IMR-90 (cell line): ENCODE results near the gene MAGI1.

Experiments
- BHLHE40 ChIP-seq: fragments of 150-350 bp; IDR thresholded peaks from 2 replicates; pipeline ENCODE4 v1.6.1; 2016; ENCODE audit warnings: mild to moderate bottlenecking, low read depth, low read length
- FOS ChIP-seq: fragments of 150-350 bp; IDR thresholded peaks from 2 replicates; pipeline ENCODE4 v1.6.1; 2016; ENCODE audit warnings: low read depth, low read length
- MAFK ChIP-seq: IDR thresholded peaks from 2 replicates; pipeline ENCODE4 v1.6.1; 2012; ENCODE audit warnings: low read depth, low read length, improper control_type of control experiment
- MXI1 ChIP-seq: IDR thresholded peaks from 2 replicates; pipeline ENCODE4 v1.6.1; 2012; ENCODE audit warnings: low read depth, mild to moderate bottlenecking, low read length, moderate library complexity, borderline replicate concordance
- NFE2L2 ChIP-seq: fragments of 150-350 bp; IDR thresholded peaks from 2 replicates; pipeline ENCODE4 v1.6.1; 2016; ENCODE audit warnings: low read depth, mild to moderate bottlenecking, low read length
- POLR2A ChIP-seq: IDR thresholded peaks from 2 replicates; pipeline ENCODE4 v1.6.1; 2012; ENCODE audit warnings: mild to moderate bottlenecking, low read depth, low read length
- RAD21 ChIP-seq: IDR thresholded peaks from 2 replicates; pipeline ENCODE4 v1.6.1; 2012; ENCODE audit warnings: low read length, improper control_type of control experiment
- RCOR1 ChIP-seq: IDR thresholded peaks from 2 replicates; pipeline ENCODE4 v1.6.1; 2012; ENCODE audit warnings: mild to moderate bottlenecking, low read length, improper control_type of control experiment; ENCODE audit not compliant: insufficient replicate concordance
- RFX5 ChIP-seq: IDR thresholded peaks from 2 replicates; pipeline ENCODE4 v1.8.0; 2012; ENCODE audit warnings: low read depth, mild to moderate bottlenecking, low read length, moderate library complexity
- SMC3 ChIP-seq: fragments of 150-350 bp; IDR thresholded peaks from 2 replicates; pipeline ENCODE4 v1.6.1; 2016; ENCODE audit warnings: low read depth, mild to moderate bottlenecking, antibody characterized with exemption, low read length, moderate library complexity
- TF ChIP-seq, protein P1 (sequence below): conservative IDR thresholded peaks from 2 replicates; pipeline ENCODE4 v1.5.1; 2012; ENCODE audit warnings: mild to moderate bottlenecking, low read depth, low read length, improper control_type of control experiment
- TF ChIP-seq, protein P2 (sequence below): fragments of 150-350 bp; IDR thresholded peaks from 2 replicates; pipeline ENCODE4 v1.6.1; 2017; ENCODE audit warnings: mild to moderate bottlenecking, antibody characterized with exemption, low read length, low read depth

DNA sequence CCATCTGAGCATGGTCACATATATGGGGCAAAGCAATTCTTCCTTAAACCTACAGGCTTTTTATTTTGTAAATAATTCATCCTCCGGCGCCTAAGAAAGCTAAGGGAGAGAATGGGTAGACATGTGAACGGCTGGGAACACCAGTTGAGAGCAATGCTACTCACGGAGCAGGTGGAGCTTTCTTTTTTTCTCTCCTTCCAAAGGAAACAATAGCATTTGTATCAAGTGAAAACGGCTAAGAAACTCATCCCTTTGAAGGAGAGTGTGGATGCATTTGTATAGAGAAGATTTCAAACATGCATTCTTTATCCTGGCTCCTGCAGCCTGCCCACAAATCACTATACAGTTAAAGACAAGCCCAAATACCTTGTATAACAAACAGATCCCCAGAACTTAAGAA, 637.8 kb downstream of the MAGI1 start:
- TF ChIP-seq BHLHE40, result no peak
- no peak for TF ChIP-seq RCOR1
- TF ChIP-seq, protein P1, sequence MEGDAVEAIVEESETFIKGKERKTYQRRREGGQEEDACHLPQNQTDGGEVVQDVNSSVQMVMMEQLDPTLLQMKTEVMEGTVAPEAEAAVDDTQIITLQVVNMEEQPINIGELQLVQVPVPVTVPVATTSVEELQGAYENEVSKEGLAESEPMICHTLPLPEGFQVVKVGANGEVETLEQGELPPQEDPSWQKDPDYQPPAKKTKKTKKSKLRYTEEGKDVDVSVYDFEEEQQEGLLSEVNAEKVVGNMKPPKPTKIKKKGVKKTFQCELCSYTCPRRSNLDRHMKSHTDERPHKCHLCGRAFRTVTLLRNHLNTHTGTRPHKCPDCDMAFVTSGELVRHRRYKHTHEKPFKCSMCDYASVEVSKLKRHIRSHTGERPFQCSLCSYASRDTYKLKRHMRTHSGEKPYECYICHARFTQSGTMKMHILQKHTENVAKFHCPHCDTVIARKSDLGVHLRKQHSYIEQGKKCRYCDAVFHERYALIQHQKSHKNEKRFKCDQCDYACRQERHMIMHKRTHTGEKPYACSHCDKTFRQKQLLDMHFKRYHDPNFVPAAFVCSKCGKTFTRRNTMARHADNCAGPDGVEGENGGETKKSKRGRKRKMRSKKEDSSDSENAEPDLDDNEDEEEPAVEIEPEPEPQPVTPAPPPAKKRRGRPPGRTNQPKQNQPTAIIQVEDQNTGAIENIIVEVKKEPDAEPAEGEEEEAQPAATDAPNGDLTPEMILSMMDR, result no peak
- TF ChIP-seq POLR2A, result no peak
- no peak for TF ChIP-seq RFX5
- TF ChIP-seq, protein P2, sequence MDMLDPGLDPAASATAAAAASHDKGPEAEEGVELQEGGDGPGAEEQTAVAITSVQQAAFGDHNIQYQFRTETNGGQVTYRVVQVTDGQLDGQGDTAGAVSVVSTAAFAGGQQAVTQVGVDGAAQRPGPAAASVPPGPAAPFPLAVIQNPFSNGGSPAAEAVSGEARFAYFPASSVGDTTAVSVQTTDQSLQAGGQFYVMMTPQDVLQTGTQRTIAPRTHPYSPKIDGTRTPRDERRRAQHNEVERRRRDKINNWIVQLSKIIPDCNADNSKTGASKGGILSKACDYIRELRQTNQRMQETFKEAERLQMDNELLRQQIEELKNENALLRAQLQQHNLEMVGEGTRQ, result no peak
- TF ChIP-seq MAFK, result no peak
- TF ChIP-seq RAD21, result no peak
- no peak for TF ChIP-seq SMC3
- TF ChIP-seq MXI1, result no peak
- TF ChIP-seq NFE2L2, result no peak
- TF ChIP-seq FOS, result no peak
